Coronary artery (tissue), 2 donors: ENCODE data around the gene TMEM134.

ENCODE experiments used
- DNase-seq: peaks from one replicate; pipeline ENCODE4 v3.0.0-alpha.2; 2017; ENCODE audit warnings: low spot score
- H3K27ac ChIP-seq, 2 donors: fragments of 200-600 bp; sonication (generic); one replicate each; pipeline ENCODE4 v1.5.1; 2016 to 2019
- H3K4me3 ChIP-seq: fragments of 200-600 bp; sonication (generic); 2 replicates; pipeline ENCODE4 v1.5.1; 2016; ENCODE audit warnings: mild to moderate bottlenecking, moderate library complexity
- TF ChIP-seq, protein P1 (sequence below): fragments of 200-600 bp; sonication (generic); IDR thresholded peaks from one replicate; pipeline ENCODE4 v1.5.1; 2019; ENCODE audit warnings: antibody characterized with exemption

Gene TMEM134

GRCh38 chr11:67419325-67420049, 49.6 kb downstream of the TMEM134 start:
- no peak for DNase-seq
- Histone ChIP-seq H3K27ac (peak overlapping the region; percentile 82 to 97), H3K4me3 (no peak overlapping the region)
- TF ChIP-seq, protein P1, sequence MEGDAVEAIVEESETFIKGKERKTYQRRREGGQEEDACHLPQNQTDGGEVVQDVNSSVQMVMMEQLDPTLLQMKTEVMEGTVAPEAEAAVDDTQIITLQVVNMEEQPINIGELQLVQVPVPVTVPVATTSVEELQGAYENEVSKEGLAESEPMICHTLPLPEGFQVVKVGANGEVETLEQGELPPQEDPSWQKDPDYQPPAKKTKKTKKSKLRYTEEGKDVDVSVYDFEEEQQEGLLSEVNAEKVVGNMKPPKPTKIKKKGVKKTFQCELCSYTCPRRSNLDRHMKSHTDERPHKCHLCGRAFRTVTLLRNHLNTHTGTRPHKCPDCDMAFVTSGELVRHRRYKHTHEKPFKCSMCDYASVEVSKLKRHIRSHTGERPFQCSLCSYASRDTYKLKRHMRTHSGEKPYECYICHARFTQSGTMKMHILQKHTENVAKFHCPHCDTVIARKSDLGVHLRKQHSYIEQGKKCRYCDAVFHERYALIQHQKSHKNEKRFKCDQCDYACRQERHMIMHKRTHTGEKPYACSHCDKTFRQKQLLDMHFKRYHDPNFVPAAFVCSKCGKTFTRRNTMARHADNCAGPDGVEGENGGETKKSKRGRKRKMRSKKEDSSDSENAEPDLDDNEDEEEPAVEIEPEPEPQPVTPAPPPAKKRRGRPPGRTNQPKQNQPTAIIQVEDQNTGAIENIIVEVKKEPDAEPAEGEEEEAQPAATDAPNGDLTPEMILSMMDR = no peak

GRCh38 chr11:67418476-67419281, 50.4 kb downstream of the TMEM134 start:
- TF ChIP-seq, protein P1 = no peak
- Histone ChIP-seq H3K27ac (peak overlapping the region; percentile 70 to 83), H3K4me3 (peak overlapping the region; percentile 31)
- DNase-seq = no peak

GRCh38 chr11:67417425-67417824, 51.6 kb downstream of the TMEM134 start:
- no peak for DNase-seq
- Histone ChIP-seq H3K4me3 (no peak overlapping the region), H3K27ac (peak overlapping the region; percentile 83 to 85)
- TF ChIP-seq, protein P1 = no peak

DNA sequence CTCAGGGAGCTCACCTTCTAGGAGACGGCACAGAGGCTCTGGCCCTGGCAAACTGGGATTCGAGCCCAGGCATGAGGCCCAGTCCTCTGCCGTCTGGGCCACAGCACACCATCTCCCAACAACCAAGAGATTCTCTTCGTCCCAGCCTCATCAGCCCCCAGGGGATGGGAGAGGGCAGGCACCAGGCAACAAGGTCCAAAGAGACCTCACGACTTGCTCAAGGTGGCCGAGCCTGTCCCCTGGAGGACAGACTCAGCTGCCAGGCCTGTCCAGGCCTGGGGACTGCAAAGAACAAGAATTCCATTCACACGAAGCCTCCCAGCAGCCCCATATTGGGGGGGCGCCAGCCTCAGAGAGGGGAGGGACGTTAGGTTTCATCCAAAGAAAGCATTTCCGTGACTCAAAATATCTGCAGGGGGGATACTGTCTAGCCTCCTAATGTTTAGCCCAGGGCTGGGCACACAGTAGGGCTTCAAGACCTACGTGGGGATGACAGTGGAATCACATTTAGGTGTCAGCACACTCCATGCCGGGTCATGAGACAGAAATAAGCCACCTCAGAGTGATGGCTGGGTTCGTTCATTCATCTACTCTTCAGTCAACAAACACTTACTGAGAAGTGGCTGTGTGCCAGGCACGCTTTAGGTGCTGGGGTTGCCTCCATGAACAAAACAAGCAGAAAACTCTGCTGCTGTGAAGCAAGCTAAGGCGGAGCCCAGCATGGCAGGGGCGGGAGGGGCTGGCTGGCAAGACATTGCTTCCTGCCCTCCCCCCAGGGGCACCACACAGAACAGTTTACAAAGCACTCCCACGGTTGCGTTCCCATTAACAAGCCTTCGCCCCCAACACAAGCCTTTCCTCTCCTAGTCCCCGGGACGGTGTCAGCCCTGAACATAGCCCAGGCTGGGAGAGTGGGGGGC, 52.4 kb downstream of the TMEM134 start:
- TF ChIP-seq, protein P1 = no peak
- Histone ChIP-seq H3K4me3 (peak overlapping the region; percentile 60), H3K27ac (peak overlapping the region; percentile 83 to 85)
- DNase-seq = no peak

DNA sequence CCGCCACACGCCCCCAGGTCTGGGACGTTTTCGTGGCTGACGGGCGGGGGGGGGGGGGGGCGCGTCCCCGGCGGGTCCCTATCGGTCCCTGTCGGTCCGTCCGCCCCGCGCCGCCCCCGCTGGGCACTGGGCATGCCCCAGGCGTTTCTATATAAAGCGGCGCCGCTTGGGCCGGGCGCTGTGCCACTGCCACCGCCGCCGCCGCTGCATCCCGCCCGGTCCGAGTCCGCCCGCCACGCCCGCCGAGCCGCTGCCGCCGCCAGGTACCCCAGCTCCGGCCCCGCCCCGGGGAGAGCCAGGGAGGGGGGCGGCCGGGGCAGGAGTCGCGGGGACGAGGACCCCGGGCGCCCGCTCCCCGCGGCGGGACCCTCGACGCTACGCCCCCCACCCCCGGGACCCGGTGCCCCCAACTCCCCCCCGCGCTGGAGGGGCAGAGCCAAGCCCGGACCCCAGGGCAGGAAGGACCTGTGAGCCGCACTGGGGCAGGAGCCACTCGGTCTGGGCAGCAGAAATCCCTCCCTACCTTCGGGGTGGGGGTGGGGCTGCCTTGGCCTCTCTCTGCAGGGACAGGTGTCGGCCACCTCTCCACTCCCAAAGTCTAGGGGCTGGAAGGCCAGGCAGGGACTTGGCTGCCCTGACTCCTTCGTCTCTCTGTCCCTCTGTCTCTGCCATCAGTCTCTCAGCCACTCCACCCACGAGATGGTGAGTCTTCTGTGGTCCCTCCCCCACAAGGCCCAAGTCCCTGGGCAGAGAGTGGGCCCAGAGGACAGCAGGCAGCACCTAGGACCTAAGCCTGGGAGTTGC, 53.3 kb downstream of the TMEM134 start, which contains the start of gene CARNS1:
Gene CARNS1 (plus strand): TSS at position 178 of the 804 bp plus-strand sequence. CDS start 522 bp downstream, at position 700.
- no peak for DNase-seq
- TF ChIP-seq, protein P1 = no peak
- H3K27ac ChIP-seq = peak within 1 kb of the TSS; percentile 83 to 85

GRCh38 chr11:67413266-67413849, 55.7 kb downstream of the TMEM134 start:
- Histone ChIP-seq H3K27ac (no peak overlapping the region), H3K4me3 (no peak overlapping the region)
- TF ChIP-seq, protein P1 = no peak
- no peak for DNase-seq

More for the DNA sequence above, 53.3 kb downstream of the TMEM134 start, which contains the start of gene CARNS1:
- peak within 1 kb of the TSS; percentile 60 for H3K4me3 ChIP-seq
